Activated CD8-positive, alpha-beta memory T cell treated with anti-CD3 and anti-CD28 coated beads for 36 hours (primary cell): ENCODE measurements around the gene MRPL51. TPM values are rescaled to one million over a fixed set of nuclear protein-coding genes. Genes with fewer than 3 reads are reported as not detected.

ENCODE experiments used
- CTCF ChIA-PET: fragments of 350-600 bp; sonication (Branson Sonifier 250); formaldehyde crosslinking; loops from one replicate; lab custom pipeline; 2021; ENCODE audit warnings: antibody characterized with exemption; lab: Charles Lee
- POLR2A ChIA-PET: fragments of 350-600 bp; sonication (Branson Sonifier 250); formaldehyde crosslinking; loops from one replicate; lab custom pipeline; 2021; ENCODE audit warnings: antibody characterized with exemption; lab: Charles Lee
- total RNA-seq, 2 experiments: library from RNA; stranded (reverse); gene quantifications; one replicate each; pipeline ENCODE4 v1.2.3, GENCODE V29; 2021

MRPL51 gene
- total RNA-seq, 2 experiments from 2014 or later, result 313 to 315 TPM

DNA sequence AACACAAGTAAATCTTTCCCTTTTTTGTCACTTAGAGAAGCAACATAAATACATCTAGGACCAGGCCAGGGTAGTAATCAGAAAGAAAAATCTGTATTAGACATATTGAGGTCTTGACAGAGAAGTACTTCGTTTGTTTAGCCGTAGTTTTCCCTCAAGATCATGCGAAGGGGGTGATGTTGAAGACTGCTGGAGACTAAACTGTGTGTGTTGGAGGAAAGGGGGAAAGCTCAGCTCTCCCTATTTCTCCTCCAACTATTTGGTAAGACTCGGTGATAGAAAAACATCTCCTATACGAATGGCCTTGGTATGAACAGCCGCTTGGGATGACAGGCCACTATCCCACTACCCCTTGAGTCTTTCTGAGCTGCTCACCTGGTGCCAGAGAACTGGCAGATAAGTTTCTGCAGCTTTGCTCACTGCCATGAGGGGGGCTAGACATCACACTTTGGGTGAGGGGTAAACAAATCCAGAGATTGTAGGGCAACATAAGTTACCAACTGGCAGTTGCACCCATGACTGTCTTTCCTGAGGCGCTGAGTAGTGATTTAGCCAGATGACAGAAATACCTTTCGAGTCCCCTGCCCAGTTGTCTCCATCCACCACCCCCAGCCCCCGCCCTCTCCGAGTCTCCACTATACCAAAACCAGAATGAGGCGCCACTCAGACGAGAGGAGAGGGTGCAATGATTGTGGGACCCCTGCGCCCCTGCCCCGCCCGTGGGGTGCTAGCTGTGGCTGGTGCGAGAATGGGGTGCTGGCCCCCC lies 23.3 kb downstream of the MRPL51 start:
- ChIA-PET POLR2A (interaction anchor here (0.6 to 3.1 kb wide), 14 partner anchors 8 to 475 kb away, joined by 3 to 29 read pairs (median 8); partner anchors contain the start of genes C12orf57, CD27, COPS7A and MRPL51), CTCF (interaction anchor here (0.6 to 2.7 kb wide), 9 partner anchors 9 to 315 kb away, joined by 3 to 16 read pairs (median 5); partner anchors contain the start of genes MRPL51 and TAPBPL)

DNA sequence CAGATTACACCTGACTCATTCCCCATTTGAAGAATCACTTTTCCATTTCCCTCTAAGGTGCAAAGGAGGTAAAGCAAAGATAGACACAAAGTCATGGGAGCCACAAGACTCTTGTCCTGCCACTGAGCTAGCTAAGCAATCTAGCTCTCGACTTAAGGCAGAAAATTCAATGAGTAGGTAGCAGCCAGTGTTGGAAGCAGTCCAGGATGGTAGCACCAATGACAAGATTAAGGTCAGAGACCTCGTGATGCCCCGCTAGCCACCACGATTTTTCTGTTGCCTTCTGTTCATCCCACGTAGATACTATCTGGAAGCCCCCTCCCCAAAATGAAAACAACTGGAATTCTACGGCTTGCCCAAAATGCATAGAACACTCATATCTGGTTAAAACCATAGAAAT lies 24.0 kb downstream of the MRPL51 start:
- ChIA-PET POLR2A (interaction anchor here (0.6 to 3.1 kb wide), 7 partner anchors 10 to 220 kb away, joined by 3 to 18 read pairs (median 5); partner anchors contain the start of genes CD27, GAPDH and ZNF384), CTCF (interaction anchor here (0.8 to 1.7 kb wide), 4 partner anchors 17 to 69 kb away, joined by 3 to 6 read pairs (median 4); partner anchors contain the start of genes MRPL51 and TAPBPL)

DNA sequence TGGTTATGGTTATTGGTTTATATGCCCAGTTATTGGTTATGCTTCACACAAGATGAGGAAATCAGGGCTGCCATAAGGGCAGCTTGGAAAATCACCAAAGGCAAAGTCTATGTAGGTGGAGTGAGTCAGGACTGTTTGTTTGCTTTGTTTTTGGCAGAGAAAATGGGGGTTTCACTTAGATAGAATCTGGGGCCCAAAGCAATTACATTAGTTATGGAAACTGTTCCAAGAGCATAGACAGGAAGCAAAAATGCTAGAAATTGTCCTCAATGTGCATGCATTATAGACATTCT lies 24.8 kb downstream of the MRPL51 start:
- POLR2A ChIA-PET, result interaction anchor here (0.9 to 3.1 kb wide), 3 partner anchors 15 to 67 kb away, joined by 3 to 18 read pairs (median 5); partner anchors contain the start of genes CD27 and GAPDH
- CTCF ChIA-PET, result interaction anchor here (0.8 to 1.7 kb wide), 5 partner anchors 17 to 70 kb away, joined by 3 to 6 read pairs (median 3); partner anchors contain the start of genes MRPL51 and TAPBPL

DNA sequence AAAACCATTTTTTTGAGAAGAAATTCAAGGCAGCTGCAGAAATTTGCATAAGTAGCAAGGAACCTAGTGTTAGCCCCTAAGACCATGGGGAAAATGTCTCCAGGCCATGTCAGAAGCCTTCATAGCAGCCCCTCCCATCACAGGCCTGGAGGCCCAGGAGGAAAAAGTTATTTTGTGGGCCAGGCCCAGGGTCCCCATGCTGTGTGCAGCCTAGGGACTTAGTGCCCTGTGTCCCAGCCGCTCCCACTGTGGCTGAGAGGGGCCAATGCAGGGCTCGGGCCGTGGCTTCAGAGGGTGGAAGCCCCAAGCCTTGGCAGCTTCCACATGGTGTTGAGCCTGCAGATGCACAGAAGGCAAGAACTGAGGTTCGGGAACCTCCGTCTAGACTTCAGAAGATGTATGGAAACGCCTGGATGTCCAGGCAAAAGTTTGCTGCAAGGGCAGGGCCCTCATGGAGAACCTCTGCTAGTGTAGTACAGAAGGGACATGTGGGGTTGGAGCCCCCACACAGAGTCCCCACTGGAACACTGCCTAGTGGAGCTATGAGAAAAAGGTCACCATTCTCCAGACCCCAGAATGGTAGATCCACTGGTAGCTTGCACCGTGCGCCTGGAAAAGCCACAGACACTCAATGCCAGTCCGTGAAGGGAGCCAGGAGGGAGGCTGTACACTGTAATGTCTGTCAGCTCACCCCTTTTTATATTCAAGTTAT lies 25.3 kb downstream of the MRPL51 start:
- POLR2A ChIA-PET, result interaction anchor here (1.1 kb wide), 1 partner anchor 67 kb away, joined by 5 read pairs; the partner anchor contains the start of gene GAPDH
- CTCF ChIA-PET, result interaction anchor here (0.8 to 1.7 kb wide), 4 partner anchors 16 to 44 kb away, joined by 3 to 6 read pairs (median 4); partner anchors contain the start of genes MRPL51 and TAPBPL

DNA sequence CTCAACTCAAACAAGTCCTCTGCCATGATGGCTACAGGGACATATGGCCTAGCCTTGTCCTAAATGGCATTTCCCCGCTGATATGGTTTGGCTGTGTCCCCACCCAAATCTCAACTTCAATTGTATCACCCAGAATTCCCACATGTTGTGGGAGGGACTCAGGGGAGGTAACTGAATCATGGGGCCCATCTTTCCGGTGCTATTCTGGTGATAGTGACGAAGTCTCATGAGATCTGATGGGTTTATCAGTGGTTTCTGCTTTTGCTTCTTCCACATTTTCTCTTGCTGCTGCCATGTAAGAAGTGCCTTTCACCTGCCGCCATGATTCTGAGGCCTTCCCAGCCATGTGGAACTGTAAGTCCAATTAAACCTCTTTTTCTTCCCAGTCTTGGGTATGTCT lies 26.3 kb downstream of the MRPL51 start:
- CTCF ChIA-PET, result interaction anchor here (1.8 to 7.7 kb wide), 6 partner anchors 13 to 131 kb away, joined by 7 to 94 read pairs (median 13); partner anchors contain the start of gene CD27
- POLR2A ChIA-PET, result interaction anchor here (1.8 kb wide), 1 partner anchor 71 kb away, joined by 5 read pairs; no protein-coding TSS in a partner anchor

GRCh38 chr12:6466184-6466573 lies 26.9 kb downstream of the MRPL51 start:
- POLR2A ChIA-PET, result interaction anchor here (1.5 to 1.8 kb wide), 4 partner anchors 14 to 71 kb away, joined by 3 to 7 read pairs (median 5); partner anchors contain the start of gene TAPBPL

DNA sequence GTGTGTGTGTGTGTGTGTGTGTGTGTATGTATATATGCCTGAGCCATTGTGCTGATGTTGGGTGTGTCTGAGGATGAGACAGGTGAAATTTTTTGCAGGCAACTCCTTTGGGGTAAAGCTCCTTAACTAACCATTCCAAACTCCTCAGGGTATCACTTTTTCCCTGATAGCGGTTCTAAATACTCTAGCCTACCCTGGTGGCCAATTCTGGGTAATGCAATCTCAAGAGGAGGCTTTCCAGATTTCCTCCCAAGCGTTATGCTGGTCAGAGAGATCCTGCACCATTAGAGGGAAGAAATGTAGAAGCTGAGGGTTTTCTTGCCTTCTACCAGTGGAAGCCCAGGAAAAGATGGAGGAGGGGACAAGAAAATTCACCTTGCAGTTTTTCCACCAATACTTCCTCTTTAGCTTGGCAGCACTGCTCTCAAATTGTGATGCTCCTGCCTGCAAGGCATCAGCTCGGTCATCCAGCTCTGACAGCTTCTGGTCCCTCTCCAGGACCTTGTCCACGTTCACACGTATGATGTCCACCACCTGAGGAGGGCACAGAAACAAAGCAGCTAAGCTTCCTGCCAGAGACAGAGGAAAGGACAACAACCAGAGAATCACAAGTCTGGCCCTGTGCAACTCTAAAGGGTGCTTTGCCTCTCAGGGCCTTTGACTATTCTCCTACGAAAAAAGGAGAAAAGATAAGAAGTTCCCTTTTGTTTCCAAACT lies 27.4 kb downstream of the MRPL51 start:
- ChIA-PET POLR2A (interaction anchor here (0.6 to 1.8 kb wide), 6 partner anchors 14 to 72 kb away, joined by 3 to 7 read pairs (median 4); partner anchors contain the start of gene TAPBPL), CTCF (interaction anchor here (0.7 to 7.7 kb wide), 19 partner anchors 9 to 144 kb away, joined by 3 to 94 read pairs (median 4); partner anchors contain the start of genes CD27, GAPDH, MRPL51 and TAPBPL)

More at GRCh38 chr12:6466184-6466573, 26.9 kb downstream of the MRPL51 start:
- CTCF ChIA-PET, result interaction anchor here (0.7 to 7.7 kb wide), 14 partner anchors 9 to 145 kb away, joined by 3 to 94 read pairs (median 7); partner anchors contain the start of genes CD27, GAPDH and TAPBPL

- CTCF ChIA-PET, result interaction anchor here (1.0 to 7.7 kb wide), 10 partner anchors 7 to 129 kb away, joined by 3 to 94 read pairs (median 6); partner anchors contain the start of genes CD27, GAPDH and MRPL51
- POLR2A ChIA-PET, result interaction anchor here (1.5 to 4.4 kb wide), 4 partner anchors 13 to 70 kb away, joined by 3 to 30 read pairs (median 6); partner anchors contain the start of gene TAPBPL
These were observed 28.5 kb downstream of the MRPL51 start for GRCh38 chr12:6464531-6464930.

DNA sequence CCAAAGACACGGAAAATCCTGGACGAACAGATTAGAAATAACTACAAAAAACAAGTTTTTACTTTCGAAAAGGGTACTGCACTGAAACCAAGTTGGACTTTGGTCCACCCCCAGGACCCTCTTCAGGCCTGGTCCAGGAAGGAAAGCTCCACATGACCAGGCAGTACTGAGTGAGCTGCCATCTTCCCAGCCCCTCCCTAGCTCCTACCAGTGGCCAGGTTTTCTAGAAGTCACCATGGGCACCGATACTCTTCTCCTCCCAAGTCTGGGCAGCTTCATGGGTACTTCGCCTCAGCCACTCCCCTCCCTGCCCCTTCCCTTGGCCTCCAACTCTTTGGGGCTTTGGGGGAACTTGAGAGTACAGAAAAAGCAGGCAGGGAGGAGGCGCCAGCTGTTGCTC lies 29.2 kb downstream of the MRPL51 start:
- ChIA-PET CTCF (interaction anchor here (0.6 to 7.7 kb wide), 5 partner anchors 11 to 74 kb away, joined by 4 to 94 read pairs (median 6); partner anchors contain the start of genes CD27 and TAPBPL), POLR2A (interaction anchor here (0.6 to 4.4 kb wide), 7 partner anchors 9 to 666 kb away, joined by 3 to 52 read pairs (median 4); partner anchors contain the start of genes CD27, CLSTN3, MRPL51 and TAPBPL)

- POLR2A ChIA-PET, result interaction anchor here (0.6 to 4.4 kb wide), 7 partner anchors 10 to 667 kb away, joined by 3 to 52 read pairs (median 4); partner anchors contain the start of genes CD27, CLSTN3, MRPL51 and TAPBPL
- CTCF ChIA-PET, result interaction anchor here (0.6 to 7.7 kb wide), 7 partner anchors 10 to 140 kb away, joined by 3 to 94 read pairs (median 4); partner anchors contain the start of genes CD27 and TAPBPL
These were observed 29.8 kb downstream of the MRPL51 start for GRCh38 chr12:6463216-6463615.

DNA sequence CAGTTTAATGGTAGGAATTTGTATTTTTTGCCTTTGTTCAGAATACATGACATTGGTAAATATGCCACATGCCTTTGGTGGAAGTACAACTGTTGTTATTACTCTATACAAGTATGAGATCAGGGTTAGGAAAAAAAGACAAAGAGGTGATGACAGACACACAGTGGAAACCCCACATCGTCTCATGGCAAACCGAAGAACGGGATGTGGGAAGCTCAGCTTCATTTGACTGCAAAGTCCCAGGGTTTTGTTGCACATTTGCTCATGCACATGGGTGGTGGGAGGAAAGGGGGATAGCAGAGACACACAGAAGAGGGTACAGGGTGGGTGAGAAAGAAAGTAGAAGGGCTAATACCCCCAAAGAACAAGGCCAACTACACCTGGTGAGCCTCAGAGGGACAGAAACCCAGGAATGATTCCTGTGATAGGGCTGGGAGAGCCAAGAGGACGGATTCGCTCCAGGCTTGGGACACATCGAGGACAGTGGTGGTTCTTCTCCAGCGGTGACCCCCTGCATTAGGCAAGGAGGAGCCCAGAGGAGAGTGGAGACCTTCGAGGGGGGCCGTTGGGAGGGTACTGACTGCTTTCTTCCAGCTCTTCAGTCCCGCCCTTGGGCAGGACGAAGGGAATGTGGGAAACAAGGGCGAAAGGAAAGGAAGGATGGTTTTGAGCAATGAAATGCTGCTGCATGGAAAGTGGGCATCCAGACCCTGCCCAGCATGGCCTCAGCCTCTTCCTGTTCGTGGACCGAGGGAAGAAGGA lies 30.6 kb downstream of the MRPL51 start:
- ChIA-PET POLR2A (interaction anchor here (0.6 to 4.4 kb wide), 13 partner anchors 8 to 632 kb away, joined by 3 to 53 read pairs (median 7); partner anchors contain the start of genes CD27, GAPDH, MRPL51 and TAPBPL), CTCF (interaction anchor here (0.8 to 7.7 kb wide), 9 partner anchors 8 to 139 kb away, joined by 3 to 94 read pairs (median 4); partner anchors contain the start of genes CD27, TAPBPL and VAMP1)

DNA sequence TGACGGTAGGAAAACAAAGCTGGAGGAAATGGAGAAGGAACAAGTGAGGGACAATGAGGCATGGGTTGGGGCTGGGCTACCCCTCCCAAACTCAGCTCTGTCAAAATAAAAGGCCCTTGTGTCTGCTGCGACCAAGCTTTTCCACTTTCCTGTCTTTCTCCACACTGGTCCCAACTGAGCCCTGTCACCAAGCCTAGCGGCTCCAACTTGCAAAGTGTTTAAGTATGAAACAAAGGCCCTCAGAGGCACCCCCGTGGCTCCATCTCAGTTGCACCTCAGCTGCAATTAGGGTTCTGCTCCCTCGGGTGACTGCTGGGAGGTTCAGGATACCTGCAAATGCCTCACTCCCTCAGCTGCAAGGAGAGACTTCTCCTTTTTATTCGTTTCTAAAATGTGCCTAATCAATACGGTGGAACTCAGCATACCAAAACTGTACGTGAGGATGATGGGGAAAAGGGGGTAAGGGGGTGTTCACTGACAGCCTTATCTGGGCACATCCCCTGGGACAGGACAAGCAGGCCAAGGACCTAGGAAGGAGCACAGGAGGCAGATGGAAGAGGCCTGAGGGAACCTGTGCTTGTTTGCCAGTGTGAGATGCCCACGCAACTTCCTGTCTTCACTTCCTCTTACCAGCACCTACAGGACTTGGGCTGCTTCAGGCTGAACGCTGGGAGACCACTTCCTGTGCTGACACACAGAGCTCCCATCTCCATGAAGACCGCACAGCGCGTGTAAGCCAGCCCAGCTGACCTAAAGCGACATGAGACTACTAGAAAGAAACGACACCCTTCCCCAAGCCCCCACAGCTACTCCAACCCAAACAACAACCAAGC lies 31.4 kb downstream of the MRPL51 start:
- CTCF ChIA-PET, result interaction anchor here (0.8 to 7.7 kb wide), 9 partner anchors 9 to 139 kb away, joined by 3 to 94 read pairs (median 4); partner anchors contain the start of genes CD27, TAPBPL and VAMP1
- POLR2A ChIA-PET, result interaction anchor here (0.6 to 4.4 kb wide), 14 partner anchors 9 to 633 kb away, joined by 3 to 53 read pairs (median 6); partner anchors contain the start of genes CD27, GAPDH, MRPL51 and TAPBPL

GRCh38 chr12:6460751-6461371 lies 32.2 kb downstream of the MRPL51 start:
- ChIA-PET CTCF (interaction anchor here (1.6 to 7.7 kb wide), 4 partner anchors 9 to 35 kb away, joined by 4 to 94 read pairs (median 48); partner anchors contain the start of genes CD27, TAPBPL and VAMP1), POLR2A (interaction anchor here (0.9 to 4.4 kb wide), 10 partner anchors 9 to 77 kb away, joined by 3 to 53 read pairs (median 8); partner anchors contain the start of genes CD27, GAPDH, MRPL51 and TAPBPL)

DNA sequence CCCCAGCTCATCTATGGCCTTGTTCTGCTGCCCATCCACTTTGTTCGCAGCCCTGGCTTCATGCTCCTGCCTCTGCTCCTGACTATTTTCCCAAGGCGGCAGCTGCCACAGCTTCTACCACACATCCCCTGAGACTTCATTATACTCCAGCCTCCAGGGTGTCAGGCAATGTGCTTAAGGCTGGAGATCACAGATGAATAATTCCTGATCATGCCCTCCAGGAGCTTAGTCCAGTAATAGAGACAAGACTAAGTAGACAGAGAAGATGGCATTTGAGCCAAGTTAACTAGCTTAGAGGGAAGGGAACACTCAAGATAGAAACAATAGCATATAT lies 34.1 kb downstream of the MRPL51 start:
- POLR2A ChIA-PET, result interaction anchor here (0.6 to 1.2 kb wide), 4 partner anchors 11 to 34 kb away, joined by 3 to 7 read pairs (median 4); partner anchors contain the start of gene VAMP1

More for the DNA sequence above, 34.1 kb downstream of the MRPL51 start:
- CTCF ChIA-PET, result interaction anchor here (0.7 to 7.7 kb wide), 3 partner anchors 14 to 35 kb away, joined by 3 to 77 read pairs (median 3); partner anchors contain the start of gene CD27
